LoVo (cell line): ENCODE measurements around the gene FGF19.

Experiments used
- DNase-seq: peaks from one replicate; pipeline ENCODE4 v3.0.0-alpha.2; 2016; ENCODE audit warnings: low spot score

FGF19 gene, protein sequence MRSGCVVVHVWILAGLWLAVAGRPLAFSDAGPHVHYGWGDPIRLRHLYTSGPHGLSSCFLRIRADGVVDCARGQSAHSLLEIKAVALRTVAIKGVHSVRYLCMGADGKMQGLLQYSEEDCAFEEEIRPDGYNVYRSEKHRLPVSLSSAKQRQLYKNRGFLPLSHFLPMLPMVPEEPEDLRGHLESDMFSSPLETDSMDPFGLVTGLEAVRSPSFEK

DNA sequence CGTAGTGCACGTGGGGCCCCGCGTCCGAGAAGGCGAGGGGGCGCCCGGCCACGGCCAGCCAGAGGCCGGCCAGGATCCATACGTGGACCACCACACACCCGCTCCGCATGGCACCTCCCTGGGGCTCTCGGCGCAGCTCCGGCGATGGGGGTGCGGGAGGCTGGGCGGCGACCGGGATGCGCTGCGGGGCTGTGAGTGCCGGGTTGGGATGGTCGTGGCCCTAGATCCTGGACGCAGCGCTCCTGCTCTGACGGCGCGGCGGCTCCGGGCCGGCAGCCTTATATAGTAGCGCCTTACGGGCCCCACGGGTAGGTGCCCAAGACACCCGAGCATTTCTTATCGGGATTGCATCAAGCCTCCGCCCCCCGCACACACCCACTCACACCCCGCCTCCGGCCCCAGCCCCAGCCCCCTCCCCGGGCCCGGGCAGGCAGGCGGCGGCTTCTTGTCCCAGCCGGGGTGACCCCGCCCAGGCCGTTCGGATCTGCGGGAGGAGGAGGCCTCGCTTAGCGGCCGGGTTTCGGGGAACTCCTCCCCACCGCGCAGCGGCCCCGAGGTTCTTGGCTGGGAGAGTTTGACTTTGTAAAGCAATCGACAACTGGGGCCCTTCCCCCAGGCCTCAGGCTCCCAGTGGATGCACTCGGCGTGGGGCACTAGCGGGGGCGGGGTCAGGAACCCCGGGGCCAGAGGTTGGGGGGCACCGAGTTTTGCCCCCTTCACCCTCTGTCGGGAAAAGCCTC, at the start of gene FGF19:
Gene FGF19, minus strand, starts transcription at position 255 of the 740 bp plus-strand sequence. Its CDS starts 146 bp downstream, at position 109.
- no peak for DNase-seq

DNA sequence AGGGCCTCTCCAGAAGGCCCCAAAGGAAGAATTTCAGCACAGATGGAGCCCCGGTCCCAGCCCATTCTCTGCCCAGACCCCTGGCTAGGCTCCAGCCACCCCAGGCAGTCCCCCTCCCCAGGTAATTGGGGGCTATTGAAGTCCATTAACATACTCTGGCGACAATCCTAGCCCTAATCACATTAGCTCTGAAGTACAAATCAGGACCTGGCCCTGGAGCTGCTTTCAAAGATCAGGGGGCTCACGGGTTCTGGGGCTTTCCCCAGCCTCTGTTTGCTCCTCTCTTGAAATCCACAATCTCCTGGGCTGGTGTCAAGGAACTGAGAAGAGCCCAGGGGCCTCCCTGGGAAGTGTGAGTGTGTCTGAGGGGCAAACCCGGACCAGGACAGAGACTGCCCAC, 49.1 kb upstream of the FGF19 start:
- DNase-seq: no peak

DNA sequence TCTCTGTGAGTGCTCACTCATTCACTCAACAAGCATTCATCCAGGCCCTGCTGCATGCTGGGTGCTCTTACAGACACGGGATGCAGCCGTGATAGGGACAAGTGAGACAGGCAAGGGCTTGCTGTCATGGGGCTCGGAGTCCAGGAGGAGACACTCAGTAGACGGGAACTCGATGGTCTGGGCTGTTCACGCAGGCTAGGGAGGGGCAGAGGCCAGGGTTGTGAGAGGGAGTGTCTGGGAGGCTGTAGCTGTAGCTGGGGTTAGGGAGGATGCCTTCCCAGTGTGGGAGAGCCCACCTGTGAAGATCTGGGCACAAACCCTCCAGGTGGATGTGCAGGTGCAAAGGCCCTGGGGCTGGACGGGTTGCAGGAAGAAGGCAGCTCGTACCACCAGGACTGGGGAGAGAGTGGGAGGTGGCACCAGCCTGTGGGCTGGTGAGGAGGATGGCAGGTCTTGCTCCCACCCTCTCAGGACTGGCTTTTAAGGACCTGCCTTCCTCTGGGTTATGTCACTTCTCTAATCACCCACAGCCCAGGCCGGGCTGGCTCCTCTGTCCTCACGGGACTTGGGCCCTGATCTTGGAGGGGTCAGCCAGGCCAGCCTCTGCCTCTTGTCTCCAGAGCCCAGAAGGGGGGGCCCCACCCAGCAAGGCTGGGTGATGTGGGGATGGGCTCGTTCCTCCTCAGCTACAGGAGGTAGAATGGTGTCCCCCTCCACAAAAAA, 47.2 kb upstream of the FGF19 start:
- no peak for DNase-seq

DNA sequence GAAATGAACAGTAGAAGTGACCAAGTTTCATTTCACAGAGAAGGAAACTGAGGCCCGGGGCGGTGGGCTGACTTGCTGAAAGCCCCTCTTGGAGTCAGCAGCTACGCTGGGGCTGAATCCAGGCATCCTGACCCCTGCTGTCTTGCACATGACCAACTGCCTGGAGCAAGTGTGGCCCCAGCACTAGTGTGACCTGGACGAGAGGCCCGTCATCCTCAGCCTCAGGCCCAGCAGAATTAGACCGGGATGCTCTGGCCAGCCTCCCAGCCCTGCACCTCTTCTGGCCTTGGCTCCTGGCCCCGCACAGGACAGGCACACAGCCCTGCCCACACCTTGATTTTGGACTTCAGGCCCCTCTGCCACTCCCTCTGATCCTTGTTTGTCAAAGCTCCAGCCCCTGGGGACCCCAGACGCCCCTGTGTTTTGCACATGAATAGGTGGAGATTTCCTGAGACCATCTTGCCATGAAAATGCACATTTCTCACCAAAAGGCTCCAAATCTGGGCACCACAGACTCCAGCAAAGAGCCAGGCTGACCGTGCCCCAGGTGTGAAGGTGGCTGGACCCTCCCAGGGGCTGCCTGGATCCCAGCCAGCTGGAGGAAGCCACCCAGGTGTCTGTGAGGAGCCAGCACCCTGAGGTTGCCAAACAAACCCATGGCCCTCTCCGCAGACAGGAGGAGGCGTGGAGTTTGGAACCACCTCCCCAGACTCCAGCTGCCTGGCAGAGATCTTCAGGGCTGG, 46.5 kb upstream of the FGF19 start:
- DNase-seq: no peak

DNA sequence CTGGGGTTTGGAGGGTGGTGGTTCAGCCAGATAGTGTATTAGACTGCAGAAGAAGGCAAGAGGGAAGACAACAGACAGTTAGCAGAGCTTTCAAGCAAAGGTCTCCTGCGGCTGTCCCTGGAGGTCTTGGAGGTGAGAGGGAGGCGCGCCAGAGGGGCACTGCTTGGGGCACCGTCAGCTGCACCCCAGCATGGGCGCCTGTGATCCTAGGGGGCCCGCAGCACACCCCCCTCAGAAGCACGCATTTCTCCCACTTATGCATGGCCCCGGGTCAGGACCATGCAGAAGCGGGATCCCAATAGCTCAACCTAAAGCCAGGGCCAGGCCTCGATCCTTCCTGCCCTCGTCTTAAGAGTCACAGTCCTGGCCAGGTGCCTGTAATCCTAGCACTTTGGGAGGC, 44.8 kb upstream of the FGF19 start:
- DNase-seq: no peak

DNA sequence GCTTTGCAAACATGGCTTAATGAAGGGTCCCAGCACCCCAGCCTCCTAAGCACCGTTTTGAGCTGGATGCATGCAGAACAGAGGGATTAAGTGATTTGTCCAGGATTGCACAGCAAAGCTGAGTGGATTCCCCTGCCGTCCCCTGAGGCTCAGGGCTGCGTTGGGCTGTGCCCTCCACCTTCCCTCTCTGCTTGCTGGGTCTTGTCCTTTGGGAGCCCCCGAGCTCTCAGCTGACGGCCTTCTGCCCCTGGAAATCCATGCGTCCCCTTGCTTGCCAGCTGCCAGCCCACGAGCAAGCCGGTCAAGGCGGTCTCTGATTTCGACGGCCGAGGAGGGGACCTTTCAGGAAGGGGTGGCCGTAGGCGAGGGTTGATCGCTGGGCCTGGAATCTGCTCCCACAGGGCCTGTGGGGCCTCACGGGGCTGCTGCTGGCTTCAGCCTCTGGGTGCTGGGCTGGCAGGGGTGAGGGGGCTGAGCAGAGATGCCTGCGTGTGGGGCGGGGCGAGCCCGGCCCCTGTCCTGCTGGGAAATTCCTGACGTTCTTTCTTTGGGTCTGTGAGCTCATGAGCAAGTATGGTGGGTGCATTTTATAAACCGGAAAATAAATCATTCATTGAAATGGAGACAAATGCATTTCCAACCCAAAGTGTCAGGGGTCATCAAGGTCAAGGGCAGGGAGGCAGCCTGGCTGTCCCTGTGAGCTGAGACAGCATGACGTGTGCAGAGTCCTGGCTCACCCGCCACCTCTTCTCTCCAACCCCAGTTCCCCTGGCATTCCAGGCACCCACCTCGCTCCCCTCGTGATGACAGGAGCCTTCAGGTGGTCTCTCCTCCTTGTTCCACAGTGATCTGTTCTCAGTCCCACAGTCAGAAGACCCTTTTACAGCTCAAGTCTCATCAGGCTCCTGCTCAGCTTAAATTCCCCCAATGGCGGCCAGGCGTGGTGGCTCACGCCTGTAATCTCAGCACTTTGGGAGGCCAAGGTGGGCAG, 43.2 kb upstream of the FGF19 start:
- DNase-seq: no peak

DNA sequence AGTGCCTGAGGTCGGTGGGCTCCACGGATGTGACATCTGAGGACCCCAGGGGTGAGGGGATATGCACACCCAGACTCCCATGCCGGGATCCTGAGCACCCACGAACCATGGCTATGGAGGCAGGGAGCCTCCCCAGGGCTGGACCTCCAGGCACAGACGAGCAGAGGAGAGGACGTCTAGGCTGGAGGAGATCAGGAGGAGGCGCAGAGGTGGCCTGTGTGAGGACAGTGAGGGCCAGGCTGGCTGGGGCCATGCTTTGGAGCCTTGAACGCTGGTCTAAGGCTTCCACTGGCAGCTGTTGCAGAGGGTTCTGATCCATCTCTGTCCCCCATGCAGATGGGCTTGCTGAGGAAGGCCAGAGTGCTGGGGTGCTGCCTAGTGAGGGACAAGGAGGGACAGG, 42.3 kb upstream of the FGF19 start:
- no peak for DNase-seq

DNA sequence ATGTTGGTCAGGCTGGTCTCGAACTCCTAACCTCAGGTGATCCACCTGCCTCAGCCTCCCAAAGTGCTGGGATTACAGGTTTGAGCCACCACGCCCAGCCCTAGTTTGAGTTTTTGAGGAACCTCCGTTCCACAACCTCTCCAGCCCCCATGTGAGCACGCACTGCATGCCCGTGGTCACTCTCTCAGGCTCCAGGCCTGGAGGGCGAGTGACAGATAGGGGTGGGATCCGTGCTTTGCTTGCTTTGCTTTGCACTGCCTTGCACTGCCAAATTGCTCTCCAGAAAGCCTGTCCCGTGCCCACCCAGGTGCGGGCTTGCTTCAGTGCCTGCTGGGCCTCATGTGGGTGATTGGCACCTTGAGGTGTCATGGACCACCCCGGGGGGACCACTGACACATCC, 41.4 kb upstream of the FGF19 start:
- no peak for DNase-seq

DNA sequence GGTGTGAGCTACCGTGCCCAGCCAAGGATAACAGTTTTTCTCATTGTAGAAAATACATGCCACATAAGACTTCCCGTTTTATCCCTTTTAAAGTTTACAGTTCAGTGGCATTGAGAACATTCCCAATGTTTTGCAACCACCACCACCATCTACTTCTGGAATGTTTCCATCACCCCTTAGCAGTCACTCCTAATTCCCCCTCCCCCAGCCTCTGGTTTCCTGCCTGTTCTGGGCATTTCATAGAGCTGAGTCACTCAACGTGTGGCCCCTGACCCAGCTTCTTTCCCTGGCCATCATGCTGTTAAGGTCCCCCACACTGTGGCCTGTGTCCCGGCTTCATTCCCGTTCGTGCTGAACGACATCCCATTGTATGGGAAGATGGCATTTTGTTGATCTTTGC, 40.6 kb upstream of the FGF19 start:
- no peak for DNase-seq

DNA sequence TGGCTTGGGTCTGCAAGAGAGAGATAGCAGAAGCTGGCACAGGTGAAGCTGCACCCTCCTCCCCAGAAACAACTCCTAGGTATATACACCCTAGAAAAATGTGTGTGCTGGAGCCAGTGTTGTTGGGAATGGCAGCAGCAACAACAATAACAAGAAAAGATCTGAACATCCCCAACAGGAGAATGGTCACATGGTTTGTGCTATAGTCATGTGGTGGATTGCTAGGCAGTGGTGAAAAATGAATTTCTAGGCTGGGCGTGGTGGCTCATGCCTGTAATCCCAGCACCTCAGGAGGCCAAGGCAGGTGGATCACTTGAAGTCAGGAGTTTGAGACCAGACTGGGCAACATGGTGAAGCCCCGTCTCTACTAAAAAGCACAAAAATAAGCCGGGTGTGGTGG, 31.0 kb upstream of the FGF19 start:
- DNase-seq: no peak

DNA sequence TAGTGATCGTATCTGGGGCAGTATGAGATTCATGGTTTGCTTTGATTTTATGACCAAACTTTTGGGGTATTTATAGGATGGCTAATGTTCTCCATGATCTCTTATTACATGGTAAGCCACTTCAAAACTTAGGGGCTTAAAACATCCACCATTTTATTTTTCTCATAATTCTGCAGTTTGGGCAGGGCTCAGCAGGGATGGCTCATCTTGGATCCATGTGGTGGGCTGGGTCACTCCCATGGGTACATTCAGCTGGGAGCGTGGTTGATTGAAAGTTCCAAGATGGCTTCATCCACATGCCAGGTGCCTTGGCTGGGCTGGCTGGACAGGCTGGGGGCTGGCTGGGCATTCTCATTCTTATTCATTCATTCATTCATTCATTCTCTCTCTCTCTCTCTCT, 30.5 kb upstream of the FGF19 start:
- no peak for DNase-seq

DNA sequence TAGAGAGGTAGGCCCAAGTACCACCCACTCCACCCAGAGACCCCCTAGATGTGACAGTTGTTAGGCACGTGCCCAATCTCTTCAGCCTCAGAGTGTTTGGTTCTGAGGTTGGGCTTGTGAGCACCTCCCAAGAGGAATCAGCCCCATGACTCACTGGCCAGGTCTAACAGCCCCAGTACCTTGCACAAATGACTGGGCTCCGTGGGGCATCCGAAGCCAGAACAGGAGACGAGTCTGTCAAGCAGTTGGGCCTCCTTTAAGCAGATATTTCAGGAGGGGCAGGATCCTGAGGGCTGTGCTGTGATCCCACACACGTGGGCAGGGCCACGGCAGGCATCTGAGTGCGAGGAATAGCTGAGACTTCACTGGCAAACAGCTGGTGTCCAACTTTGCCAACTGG, 29.1 kb upstream of the FGF19 start:
- DNase-seq: no peak

DNA sequence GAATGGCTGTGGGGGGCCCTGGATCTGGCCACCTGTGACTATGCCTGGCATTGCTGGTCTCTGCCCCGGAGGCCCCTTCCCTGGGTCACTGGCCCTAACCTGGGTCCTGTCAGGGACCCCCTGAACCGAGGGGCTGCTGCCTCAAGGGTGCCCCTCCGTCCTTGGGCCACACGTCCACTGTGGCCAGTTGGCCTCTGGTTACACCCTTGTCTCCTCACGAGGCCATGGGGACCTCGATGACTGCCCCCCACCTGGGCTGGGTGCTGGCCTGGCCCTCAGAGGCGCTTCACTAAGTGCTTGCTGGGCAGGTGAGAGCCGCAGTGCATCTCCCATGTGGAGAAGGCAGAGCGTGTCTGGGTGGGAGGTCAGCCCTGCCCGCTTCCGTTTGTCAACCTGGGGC, 27.3 kb upstream of the FGF19 start:
- no peak for DNase-seq

DNA sequence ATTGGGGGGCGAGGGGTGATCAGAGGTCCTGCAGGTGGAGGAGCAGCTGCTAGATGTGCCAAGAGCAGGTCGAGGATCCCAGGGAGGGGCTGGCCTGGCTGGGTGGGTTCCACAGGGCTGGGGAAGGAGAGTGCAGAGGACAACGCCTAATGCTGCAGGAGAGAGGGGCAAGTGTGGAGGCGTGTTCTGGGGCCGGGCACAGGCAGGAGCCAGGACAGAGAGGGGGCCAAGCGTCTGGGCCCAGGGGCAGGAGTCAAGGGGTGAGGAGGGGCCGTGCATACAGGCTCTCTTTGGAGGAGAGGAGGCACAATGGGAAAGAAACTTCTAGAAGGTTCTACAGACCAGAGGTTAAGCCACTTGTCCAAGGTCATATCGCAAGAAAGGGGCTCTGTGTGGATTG, 26.7 kb upstream of the FGF19 start:
- DNase-seq: no peak

DNA sequence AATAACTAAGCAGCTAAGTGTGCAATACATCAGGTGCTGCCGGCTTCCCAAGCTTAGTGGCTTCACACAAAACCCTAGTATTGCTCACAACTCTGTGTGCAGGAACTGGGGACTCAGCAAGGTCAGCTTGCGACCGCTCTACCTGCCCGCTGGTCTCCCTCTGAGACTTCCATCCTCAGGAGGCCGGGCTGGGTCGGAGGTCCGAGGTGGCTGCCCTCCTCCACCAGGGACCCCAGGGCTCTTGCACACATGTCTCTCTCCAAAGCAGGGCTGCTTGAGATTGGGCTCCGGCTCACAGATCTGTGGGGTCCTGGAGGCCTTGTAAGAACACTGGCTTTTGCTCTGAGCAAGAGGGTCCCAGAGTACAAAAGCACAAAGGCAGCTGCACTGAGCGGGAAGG, 25.4 kb upstream of the FGF19 start:
- DNase-seq: no peak

DNA sequence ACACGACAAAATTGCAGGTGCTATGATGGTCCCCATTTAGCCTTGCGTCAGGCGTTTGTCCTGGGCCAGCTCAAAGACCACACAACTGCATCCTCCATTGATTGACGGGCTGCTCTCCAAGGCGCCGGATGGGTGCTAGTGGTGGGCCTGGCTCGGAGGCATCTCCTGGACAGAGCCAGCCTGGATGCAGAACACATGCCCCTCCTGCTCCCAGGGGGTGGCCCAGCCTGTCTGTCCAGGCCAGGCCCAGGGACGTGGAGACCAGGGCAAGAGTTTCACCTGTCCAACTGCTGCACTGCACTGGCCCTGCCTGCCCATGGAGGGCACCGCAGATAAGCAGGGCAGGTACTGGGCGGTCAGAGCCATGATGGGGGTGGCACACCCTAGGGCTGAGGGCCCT, 23.4 kb upstream of the FGF19 start:
- DNase-seq: no peak

DNA sequence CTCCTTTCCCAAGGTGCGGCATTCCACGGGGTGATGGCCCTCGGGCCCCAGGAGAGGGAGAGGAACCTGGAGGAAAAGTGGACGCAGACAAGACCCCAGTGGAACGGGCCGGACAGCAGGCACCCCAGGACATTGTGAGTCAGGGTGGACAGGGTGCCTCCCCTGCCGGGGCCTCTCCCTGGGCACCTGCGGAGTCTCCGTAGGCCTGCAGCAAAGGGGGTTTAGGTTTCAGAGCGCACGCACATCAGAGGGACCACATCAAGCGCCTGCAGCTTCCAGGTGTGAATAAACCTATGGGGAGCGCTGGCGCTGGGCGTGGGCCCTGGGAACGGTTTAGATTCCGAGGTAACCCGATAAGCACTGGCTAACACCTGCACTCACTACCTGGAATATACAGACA, 22.7 kb upstream of the FGF19 start:
- no peak for DNase-seq

DNA sequence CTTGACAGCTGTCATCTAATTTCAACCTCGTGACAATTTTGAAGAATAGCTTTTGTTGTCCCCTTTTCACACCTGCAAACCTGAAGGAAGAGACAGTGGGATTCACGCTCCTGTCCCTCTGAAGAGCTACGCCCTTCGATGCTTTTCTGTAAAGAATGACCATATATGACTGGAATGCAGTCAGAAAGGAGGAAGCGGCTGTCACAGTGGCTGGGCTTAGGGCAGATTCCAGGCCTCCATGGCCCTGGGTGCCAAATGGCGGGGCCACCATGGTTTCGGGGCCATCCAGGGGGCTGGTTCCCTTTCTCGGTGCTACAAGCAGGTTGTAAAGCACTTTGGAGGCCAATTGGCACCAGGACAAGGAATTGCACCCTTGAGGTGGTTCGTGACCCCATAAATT, 22.2 kb upstream of the FGF19 start:
- no peak for DNase-seq

DNA sequence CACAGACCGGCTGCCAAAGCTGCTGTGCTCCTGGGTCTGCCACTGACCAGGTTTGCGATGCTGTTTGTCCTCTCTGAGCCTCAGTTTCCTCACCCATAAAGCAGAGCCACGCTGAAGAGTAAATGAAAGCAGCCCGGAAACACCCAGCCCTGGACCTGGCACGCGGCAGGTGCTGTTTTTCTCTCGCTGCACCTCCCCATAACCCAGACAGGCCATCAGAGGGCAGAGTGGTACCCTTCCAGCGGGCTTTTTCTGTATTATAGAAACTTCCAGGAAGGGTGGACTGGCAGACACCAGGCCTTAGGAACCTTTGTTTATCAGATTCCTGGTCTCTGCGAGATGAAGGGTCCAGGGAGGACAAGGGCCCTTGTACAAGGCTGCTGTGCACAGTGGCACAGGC, 17.9 kb upstream of the FGF19 start:
- DNase-seq: no peak

DNA sequence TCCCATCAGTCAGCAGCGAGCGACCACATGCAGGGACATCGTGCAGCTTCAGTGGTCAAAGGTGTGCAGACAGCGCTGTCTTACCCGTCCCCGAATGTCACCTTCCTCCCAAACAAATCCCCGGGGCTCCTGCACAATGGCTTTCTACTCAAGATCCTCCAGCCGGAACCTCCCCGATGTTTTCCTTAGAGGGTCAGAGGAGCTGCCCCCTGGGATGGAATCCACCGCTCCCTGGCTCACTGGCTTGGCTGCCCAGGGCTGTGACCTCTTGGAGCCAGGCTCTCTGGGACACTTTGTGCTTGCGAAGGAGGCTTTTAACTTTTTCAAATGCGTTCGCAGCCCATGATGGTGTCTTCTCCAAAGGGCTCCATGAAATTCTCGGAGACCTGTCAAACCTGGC, 17.3 kb upstream of the FGF19 start:
- DNase-seq: no peak

DNA sequence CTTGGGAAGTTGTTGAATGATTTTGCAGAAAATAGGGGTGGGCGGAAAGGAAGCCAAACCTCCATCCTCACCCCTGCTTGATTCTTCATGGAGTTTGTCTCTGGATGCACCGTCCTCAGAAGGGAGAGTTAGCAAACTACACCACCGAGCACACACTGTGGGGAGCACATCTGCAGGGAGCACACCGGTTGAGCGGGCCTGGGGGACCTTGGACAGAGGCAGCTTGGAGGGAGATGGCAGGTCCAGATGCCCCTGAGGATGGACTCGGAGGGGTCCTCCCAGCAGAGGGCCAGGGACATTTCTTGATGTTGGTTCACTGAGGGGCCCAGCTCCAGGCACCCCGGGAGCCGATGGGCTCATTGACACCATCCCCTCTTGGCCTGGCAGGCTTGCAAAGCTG, 15.1 kb upstream of the FGF19 start:
- DNase-seq: no peak

DNA sequence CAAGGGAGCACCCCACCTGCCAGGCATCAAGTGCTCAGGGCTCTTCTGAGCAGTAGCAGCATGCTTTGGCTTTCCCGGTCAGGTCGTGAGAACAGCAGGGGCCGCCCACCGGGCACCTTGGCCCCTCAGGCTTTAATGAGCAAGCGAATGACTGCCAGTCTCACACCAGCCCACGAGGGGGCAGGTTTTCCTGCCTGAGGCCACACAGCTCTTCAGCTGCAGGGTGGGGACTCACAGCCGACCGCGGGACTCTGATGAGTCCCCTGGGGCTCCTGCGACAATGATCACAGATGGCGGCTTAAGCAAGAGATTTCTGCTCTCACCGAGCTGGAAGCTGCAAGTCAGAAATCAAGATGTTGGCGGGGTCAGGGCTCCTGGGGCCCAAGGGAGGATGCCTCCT, 14.3 kb upstream of the FGF19 start:
- peak; percentile 18 for DNase-seq
